Measurements from ENCODE around the gene NRG2. TPM values are rescaled to one million over a fixed set of nuclear protein-coding genes. Genes with fewer than 3 reads are reported as not detected.

Gene NRG2
- total and polyA plus RNA-seq, 2 donors (not counting 3 experiments of a cell fraction or from before 2014, with no cell fraction given): 0.26 to 0.42 TPM

DNA sequence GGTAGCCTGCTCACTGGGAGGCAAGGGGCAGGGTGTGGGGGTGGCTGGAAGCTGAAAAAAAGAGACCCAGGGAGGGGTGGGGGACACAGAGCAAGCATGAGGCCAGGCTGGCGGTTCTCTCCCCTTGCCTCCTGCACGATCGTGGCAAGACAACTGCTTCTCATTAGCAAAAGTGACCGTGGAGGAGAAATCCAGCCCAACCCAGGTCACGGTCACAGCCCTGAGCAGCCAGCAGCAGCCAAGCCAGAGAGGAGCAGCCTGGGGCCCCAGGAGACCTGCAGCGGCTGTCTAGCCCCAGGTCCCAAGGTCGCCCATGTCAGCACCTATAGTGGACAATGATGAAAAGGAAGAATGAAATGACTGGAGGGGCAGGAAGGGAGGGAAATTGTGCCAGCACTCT, 89.1 kb downstream of the NRG2 start:
- intact Hi-C loops (cut with micrococcal nuclease) (no loop called here), dilution Hi-C loops (cut with MboI; ENCODE audit: extremely low pct_ligation_motif_present, low sequenced_read_pairs) (no loop called here)
- ChIA-PET CTCF (interaction anchor here (1.5 to 3.2 kb wide), 3 partner anchors 14 to 179 kb away, joined by 4 to 25 read pairs (median 6); no protein-coding TSS in a partner anchor), POLR2A (no interaction called here)
- no peak for TF ChIP-seq POLR2AphosphoS5 (IDR thresholded peaks at IDR 0.05; ENCODE audit: insufficient read depth, low read depth, low read length)
- TF ChIP-seq, protein P1, sequence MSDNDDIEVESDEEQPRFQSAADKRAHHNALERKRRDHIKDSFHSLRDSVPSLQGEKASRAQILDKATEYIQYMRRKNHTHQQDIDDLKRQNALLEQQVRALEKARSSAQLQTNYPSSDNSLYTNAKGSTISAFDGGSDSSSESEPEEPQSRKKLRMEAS (IDR thresholded peaks at IDR 0.05; ENCODE audit: insufficient read depth, insufficient read length): no peak
- TF ChIP-seq GATA2 (IDR thresholded peaks at IDR 0.05; ENCODE audit: insufficient read depth, insufficient read length, low read depth, low read length): no peak
- no peak for TF ChIP-seq POLR2A (IDR thresholded peaks at IDR 0.05; ENCODE audit: low read depth, low read length)
- TF ChIP-seq MYC (IDR thresholded peaks at IDR 0.05; ENCODE audit: low read depth, low read length): no peak
- TF ChIP-seq JUN (IDR thresholded peaks at IDR 0.05; ENCODE audit: borderline replicate concordance, insufficient read depth, insufficient read length, low read depth): no peak
- TF ChIP-seq EZH2 (IDR thresholded peaks at IDR 0.05; ENCODE audit: borderline replicate concordance, low read depth, low read length, severe bottlenecking): no peak
- no peak for TF ChIP-seq FOS (IDR thresholded peaks at IDR 0.05; ENCODE audit: borderline replicate concordance, insufficient read depth, low read length)
- TF ChIP-seq, protein P2, sequence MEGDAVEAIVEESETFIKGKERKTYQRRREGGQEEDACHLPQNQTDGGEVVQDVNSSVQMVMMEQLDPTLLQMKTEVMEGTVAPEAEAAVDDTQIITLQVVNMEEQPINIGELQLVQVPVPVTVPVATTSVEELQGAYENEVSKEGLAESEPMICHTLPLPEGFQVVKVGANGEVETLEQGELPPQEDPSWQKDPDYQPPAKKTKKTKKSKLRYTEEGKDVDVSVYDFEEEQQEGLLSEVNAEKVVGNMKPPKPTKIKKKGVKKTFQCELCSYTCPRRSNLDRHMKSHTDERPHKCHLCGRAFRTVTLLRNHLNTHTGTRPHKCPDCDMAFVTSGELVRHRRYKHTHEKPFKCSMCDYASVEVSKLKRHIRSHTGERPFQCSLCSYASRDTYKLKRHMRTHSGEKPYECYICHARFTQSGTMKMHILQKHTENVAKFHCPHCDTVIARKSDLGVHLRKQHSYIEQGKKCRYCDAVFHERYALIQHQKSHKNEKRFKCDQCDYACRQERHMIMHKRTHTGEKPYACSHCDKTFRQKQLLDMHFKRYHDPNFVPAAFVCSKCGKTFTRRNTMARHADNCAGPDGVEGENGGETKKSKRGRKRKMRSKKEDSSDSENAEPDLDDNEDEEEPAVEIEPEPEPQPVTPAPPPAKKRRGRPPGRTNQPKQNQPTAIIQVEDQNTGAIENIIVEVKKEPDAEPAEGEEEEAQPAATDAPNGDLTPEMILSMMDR (IDR thresholded peaks at IDR 0.05; ENCODE audit: extremely low read depth in 1 of 2, insufficient read depth in 1 of 2, low read depth in 1 of 2, low read length in 2 of 2): no peak
- DNase-seq (ENCODE audit: low read depth, low spot score): no peak
- no peak overlapping the region for H3K4me3 ChIP-seq (replicated peaks in 1 of 3; ENCODE audit: insufficient read depth in 1 of 3, low read depth in 1 of 3, low read length in 3 of 3)
- no TSS peak for BruUV-seq (replicated peaks)
- FAIRE-seq: no peak
- no peaks in the 10 kb centered on the region for H3K36me3 ChIP-seq (ENCODE audit: control insufficient read depth in 2 of 2, extremely low read depth in 1 of 2, insufficient read depth in 2 of 2, low read length in 2 of 2)
- H3K27ac ChIP-seq (ENCODE audit: insufficient read depth, low read depth, low read length): no peak overlapping the region
- H3K9me3 ChIP-seq (replicated peaks; ENCODE audit: control insufficient read depth, insufficient read depth, low read length): no peaks in the 10 kb centered on the region
- no peak overlapping the region for H2AFZ ChIP-seq (ENCODE audit: low read depth, low read length)
- no peak overlapping the region for H3K9ac ChIP-seq (replicated peaks; ENCODE audit: extremely low read depth, insufficient read depth, low read length)
- H3K9me1 ChIP-seq (replicated peaks; ENCODE audit: control insufficient read depth, extremely low read depth, insufficient read depth, low read length): no peaks in the 10 kb centered on the region
- H3K4me2 ChIP-seq (ENCODE audit: insufficient read depth, low read length): no peak overlapping the region
- no peaks in the 10 kb centered on the region for H4K20me1 ChIP-seq (replicated peaks; ENCODE audit: control insufficient read depth, extremely low read depth, insufficient read depth, low read length)
- peaks cover 13 to 14% of the 10 kb centered on the region in 2 experiments for H3K27me3 ChIP-seq (ENCODE audit: control insufficient read depth in 2 of 2, insufficient read depth in 2 of 2, low read length in 2 of 2)
- no peaks in the 10 kb centered on the region for H3K4me1 ChIP-seq (ENCODE audit: control insufficient read depth, extremely low read depth, insufficient read depth, low read length)
- H3K79me2 ChIP-seq (ENCODE audit: control insufficient read depth, insufficient read depth, low read length): no peaks in the 10 kb centered on the region

All from endothelial cell of umbilical vein (primary cell).